GM19025 (cell line): ENCODE measurements around the gene IGHMBP2.

Experiments
- ATAC-seq: cut with Tn5 transposase; IDR thresholded peaks from one replicate; pipeline ENCODE4 v1.9.1; 2021; ENCODE audit warnings: mild to moderate bottlenecking, low read depth, moderate library complexity; ENCODE audit not compliant: unreplicated experiment

IGHMBP2 gene

DNA sequence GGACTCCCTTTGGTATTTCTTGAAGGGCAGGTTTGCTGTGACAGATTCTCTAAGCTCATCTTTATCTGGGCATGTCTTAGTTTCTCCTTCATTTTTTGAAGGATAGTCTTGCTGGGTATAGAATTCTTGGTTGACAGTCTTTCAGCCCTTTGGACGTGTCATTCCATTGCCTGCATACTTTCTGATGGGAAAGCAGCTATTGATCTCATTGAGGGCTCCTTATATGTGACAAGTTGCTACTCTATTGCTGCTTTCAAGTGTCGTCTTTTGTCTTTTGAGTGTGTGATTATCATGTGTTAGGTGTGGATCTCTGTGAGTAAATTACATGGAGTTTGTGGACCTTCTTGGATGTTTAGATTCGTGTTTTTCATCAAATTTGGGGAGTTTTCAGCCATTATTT lies 21.9 kb downstream of the IGHMBP2 start:
- ATAC-seq = no peak

DNA sequence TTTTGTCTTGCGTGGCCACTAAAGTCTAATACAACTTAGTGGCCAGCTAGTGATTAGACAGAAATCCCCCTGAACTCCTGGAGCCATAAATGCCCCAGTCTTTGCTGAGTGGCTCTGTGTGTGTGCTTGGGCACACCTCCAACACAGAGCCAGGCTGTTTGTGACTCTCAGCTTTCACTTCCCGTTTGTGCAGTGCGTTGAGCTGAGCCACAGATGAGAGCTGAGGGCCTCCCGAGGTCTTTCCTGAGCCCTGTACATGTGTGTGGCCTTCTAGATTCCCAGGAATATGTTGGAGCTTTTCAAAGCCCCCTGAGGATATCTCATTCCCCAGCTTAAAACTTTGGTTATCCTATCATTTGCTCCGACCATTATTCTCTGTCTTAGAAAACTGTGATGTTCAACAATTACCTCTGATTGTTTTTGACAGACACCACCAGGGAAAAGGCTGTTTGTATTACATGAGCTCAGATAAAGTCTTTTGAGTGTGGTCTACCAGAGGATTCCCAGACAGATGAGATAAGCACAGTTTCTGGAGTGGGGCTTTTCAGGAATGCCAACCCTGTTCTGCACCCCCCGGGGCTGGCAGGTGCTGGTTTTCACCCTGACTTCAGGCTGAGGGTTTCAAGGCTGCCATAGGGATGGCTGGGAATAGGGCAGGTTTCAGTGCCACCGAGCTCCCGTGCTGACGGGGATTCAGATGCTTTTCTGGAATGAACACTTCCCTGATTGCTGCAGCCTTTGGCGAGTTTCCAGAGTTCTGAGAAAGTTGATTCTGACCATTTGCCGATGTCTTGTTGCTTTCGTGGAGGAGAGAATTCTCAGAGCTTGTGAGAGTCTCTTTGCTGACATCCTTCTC lies 23.8 kb downstream of the IGHMBP2 start:
- ATAC-seq = no peak

DNA sequence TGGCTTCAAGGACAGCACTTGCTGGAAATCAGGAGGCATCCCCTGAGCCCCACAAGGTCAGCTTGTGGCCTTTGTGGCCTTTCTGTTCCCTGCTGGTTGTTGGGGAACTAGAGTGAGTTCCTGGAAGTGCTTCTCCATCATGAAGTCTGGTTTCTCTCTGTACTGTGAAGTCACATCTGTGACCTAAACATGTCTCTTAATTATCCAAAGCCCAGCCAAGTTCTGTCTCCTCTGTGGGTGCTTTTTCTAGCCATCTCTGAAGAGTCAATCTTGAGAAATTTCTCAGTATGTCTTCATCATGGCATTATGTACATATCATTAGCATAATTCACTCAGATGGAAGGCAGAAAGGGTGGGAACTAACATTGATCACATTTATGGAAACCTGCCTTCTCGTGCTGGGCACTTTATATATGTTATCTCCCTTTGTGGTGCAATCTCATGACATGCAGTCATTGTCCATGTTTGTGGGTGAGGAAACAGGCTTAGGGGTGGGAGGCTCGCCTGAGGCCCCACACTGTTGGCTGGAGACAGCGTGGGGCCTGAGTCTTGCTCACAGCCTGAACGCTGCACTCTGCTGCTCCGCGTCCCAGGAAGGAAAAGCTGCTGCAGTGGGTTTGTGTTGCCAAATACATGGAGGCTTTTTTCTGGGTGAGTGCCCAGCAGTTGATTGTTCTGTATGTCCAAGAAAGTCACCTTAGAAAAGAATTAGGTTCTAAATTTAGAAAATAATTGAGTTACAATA lies 24.6 kb downstream of the IGHMBP2 start:
- ATAC-seq = no peak

DNA sequence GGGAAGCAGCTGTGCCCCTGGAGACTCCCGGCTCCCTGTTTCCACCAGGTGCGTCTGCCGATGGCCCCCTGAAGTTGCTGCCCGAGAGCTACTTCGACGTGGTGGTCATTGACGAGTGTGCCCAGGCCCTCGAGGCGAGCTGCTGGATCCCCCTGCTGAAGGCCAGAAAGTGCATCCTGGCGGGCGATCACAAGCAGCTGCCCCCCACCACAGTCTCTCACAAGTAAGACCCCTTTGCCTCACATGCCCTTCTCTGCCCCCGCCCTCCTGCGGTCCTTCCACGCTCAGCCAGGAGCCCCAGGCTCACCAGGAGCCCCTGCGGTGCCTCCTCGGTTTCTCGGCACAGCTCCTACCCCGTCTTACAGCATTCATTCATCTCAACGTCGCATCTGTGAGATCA lies 25.4 kb downstream of the IGHMBP2 start:
- ATAC-seq = no peak

DNA sequence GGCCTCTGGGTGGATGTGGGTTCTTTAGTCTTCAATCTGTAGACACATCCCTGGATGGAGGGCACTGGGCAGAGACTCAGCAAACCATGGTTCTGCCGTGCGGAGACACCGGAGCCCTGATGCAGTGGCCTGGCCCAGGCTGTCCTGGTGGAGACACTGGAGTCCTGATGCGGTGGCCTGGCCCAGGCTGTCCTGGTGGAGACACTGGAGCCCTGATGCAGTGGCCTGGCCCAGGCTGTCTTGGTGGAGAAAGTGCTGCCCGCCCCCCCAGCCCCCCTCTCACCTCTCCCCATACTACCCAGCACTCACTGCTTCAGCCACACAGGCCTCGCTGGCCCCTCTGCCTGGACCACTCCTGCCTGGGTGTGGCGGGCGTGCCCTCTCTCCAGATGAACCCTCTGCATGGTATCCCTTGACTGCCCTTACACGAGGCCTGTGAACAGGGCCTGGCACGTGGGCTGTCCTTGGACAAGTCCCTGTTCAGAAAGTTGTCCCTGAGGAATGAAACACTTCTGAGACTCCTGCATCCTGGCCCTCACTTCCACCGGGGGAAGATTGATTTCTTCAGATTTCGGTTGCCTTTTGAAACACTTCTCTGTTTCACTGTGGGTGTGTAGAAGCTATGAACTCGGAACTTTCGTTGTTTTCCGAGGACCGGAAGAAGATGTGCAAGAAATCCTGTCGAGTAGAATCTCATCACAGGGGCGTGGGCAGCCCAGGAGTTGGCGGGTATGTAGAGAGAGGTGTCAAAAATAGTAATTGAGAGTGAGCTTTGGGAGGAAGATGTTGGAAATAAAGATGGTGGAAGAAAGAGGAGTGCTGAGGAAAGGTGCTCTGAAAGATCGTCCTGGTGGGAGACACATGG lies 26.2 kb downstream of the IGHMBP2 start:
- no peak for ATAC-seq

GRCh38 chr11:68930991-68931855 lies 27.5 kb downstream of the IGHMBP2 start:
- ATAC-seq = no peak

GRCh38 chr11:68931911-68932310 lies 28.2 kb downstream of the IGHMBP2 start:
- ATAC-seq = no peak

DNA sequence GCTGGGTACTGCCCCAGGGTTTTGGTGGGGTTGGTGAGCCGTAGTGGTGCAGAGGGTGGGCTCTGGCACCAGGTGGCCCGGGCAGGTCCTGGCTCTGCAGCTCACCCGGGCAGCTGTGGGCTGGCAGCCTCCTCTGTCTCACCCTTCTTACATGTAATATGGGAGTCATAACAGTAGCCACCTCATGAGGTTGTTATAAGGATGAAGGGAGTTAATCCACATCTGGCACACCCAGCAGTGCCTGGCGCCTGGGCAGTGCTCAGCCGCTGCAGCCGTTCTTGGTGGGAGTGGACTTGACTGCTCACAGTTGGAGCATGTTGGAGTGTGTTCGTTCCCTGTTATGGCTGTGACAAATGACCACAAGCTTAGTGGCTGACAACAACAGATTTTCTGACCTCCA lies 28.7 kb downstream of the IGHMBP2 start:
- no peak for ATAC-seq

DNA sequence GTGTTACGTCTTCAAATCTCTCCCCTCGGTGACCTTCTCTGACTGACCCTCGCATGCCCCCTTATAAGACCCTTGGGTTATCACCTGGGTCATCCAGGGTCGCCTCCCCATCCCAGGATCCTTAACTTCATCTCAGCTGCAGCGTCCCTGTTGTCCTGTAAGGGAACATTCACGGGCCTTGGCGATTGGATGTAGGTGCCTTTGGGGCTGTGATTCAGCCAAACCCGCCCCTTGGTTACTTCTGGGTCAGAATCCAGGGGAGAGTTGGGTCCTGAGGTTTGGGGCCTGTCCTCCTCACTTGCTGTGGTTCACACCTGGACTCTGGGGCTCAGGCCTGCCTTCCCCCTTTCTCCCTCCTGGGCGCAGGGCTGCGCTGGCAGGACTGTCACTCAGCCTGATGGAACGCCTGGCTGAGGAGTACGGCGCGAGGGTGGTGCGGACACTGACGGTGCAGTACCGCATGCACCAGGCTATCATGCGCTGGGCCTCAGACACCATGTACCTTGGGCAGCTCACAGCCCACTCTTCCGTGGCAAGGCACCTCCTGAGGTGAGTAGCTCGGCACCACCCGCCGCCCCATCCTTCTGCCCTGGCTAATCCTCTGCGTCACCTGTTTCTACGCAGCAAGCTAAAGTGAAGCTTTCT lies 29.4 kb downstream of the IGHMBP2 start:
- no peak for ATAC-seq

DNA sequence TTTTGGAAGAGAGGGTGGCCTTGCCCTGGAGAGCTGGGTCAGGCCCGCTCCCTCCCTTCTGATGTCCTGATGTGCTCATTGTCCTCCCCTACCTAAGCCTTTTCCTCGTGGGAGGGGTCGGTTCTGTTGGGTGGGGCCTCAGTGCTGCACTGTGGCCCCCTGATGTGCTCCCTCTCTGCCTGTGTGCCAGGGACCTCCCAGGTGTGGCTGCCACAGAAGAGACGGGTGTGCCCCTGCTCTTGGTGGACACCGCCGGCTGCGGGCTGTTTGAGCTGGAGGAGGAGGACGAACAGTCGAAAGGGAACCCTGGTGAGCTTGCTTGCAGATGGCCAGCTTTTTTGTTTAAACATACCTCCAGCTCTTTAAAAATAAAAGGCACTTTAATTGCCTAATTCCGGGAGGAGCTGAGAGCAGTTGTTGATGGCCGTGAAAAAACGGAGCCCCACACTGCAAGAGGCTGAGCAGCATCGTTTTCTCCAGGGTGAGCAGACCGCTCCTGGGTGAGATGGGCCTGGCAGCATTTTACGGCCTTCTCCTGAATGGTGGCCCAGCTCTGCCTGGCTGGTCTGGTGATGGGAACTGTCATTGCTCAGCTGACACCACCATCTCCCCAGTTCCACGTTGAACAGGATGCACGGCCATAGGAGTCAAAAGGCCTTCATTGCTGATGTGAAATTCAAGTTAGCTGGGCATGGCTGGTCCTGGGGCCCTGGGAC lies 30.1 kb downstream of the IGHMBP2 start:
- no peak for ATAC-seq

- ATAC-seq = no peak
Observed at GRCh38 chr11:68934321-68934645, 30.6 kb downstream of the IGHMBP2 start.

GRCh38 chr11:68934666-68935065 lies 31.0 kb downstream of the IGHMBP2 start:
- ATAC-seq = no peak

DNA sequence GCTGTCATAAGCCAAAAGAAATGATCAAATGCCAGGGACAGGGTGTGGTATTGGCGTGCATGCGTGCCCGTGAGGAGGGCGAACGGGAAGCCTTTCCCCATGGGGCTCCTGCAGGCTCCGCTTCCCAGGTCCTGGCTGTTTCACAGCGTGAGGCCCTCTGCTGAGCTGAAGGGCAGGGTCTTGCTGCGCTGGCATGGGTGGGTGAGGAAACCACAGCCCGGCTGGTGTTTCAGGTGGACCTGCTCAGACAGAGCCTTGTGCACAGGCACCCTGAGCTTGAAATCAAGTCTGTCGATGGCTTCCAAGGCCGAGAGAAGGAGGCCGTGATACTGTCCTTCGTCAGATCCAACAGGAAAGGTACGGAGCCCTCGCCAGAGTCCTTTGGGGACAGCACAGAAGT lies 31.4 kb downstream of the IGHMBP2 start:
- no peak for ATAC-seq

DNA sequence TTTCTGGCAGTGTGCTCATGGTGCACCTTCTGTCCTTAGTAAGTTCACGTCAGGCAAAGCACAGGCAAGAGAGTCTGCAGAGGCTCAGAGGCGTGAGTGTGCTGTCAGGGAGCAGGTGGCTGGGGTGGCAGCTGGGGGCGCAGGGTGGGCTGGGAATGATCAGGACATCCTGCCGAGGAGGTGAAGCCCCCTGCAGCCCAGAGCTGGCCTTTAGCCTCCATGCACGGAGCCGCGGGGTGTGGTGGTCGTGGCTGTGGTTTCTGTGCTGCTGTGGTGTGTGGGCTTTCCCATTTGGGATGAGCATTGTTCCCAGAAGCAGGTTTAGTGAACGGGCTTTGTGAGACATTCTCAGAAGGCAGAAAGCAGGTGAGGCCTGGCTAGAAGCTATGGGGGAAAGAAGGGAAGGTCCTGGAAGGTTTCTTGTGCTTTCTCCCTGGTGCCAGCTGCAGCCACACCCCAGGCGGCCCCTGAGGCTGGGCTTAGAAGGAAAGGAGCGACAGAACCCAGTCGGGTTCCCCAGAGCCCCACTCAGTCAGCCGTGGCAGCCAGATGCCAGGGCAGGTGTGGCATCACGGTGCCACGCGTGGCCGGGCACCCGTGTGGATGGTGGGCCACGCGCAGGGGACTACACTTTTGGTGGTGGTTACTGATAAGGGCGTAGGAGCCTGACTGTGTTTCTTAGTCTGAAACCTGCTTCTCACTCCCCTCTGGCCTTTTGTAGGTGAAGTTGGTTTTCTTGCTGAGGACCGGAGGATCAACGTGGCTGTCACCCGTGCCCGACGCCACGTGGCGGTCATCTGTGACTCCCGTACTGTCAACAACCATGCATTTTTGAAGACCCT lies 32.0 kb downstream of the IGHMBP2 start:
- no peak for ATAC-seq

- no peak for ATAC-seq
Observed at GRCh38 chr11:68936358-68936636, 32.6 kb downstream of the IGHMBP2 start.

DNA sequence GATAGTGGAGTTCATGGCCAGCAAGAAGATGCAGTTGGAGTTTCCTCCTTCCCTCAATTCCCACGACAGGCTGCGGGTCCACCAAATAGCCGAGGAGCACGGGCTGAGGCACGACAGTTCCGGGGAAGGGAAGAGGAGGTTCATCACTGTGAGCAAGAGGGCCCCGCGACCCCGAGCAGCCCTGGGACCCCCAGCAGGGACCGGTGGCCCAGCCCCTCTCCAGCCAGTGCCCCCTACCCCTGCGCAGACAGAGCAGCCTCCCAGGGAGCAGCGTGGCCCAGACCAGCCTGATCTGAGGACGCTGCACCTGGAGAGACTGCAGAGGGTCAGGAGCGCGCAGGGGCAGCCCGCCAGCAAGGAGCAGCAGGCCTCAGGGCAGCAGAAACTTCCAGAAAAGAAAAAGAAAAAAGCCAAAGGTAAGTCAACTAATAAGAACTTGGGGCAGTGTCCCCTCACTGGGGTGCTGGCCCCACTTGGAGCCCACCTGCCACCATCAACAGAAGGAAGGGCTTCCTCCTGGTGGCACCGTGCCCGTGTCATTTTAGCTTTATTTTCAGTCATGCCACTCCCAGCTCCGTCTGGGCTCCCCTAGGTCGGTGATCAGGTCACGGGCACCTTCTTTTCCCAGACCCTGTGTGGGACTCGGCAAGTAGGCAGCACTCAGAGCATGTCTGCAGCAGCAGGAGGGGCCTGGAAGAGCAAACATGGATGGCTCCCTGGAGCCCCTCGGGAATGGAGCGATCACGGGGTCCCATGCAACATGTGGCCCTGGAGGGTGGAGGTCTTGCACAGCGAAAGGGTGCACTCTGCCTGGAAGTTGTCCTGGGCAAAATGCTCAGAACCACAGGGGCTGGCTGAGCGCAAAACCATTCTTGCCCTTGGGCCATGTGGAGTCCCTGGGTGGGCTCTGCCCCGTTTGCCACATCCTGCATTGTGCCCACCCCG lies 33.3 kb downstream of the IGHMBP2 start:
- no peak for ATAC-seq

GRCh38 chr11:68938088-68938487 lies 34.4 kb downstream of the IGHMBP2 start:
- ATAC-seq = no peak
